ENCODE data around the gene TNMD. TPM values are rescaled to one million over a fixed set of nuclear protein-coding genes. Genes with fewer than 3 reads are reported as not detected.

The TNMD gene
- total RNA-seq, 4 donors from 2014 or later = 0.49 to 1.4 TPM; not detected in 2

GRCh38 chrX:100635040-100635439, 50.3 kb downstream of the TNMD start:
- DNase-seq (no peak), ATAC-seq (no peak)
- Histone ChIP-seq H3K4me1 (no peaks in the 10 kb centered on the region), H3K36me3 (peaks cover 0 to 5% of the 10 kb centered on the region in 2 donors), H3K27ac (no peak overlapping the region), H3K9me3 (no peaks in the 10 kb centered on the region), H3K27me3 (no peaks in the 10 kb centered on the region), H3K4me3 (no peak overlapping the region)
- TF ChIP-seq CTCF (IDR thresholded peaks at IDR 0.05 in 4 of 5, conservative IDR thresholded peaks at IDR 0.05 in 1 of 5) = no peak
- TF ChIP-seq POLR2A (IDR thresholded peaks at IDR 0.05) = no peak
- intact Hi-C loops (cut with DNase I; ENCODE audit: low total_unique reads) (no loop called here), in situ Hi-C loops (cut with MboI; ENCODE audit: low sequenced_read_pairs in 4 of 4) (no loop called here)

GRCh38 chrX:100635989-100636320, 51.2 kb downstream of the TNMD start:
- Histone ChIP-seq H3K27me3 (no peaks in the 10 kb centered on the region), H3K27ac (peak overlapping the region; percentile 36 to 73 (median 62)), H3K9me3 (no peaks in the 10 kb centered on the region), H3K4me3 (peak overlapping the region; percentile 58 to 69 (median 61)), H3K4me1 (no peaks in the 10 kb centered on the region), H3K36me3 (peaks cover 0 to 5% of the 10 kb centered on the region in 2 donors)
- in situ Hi-C loops (cut with MboI; ENCODE audit: low sequenced_read_pairs in 4 of 4) = no loop called here
- intact Hi-C loops (cut with DNase I; ENCODE audit: low total_unique reads) = no loop called here
- DNase-seq (no peak), ATAC-seq (peak; percentile 16 to 29)
- no peak for TF ChIP-seq POLR2A (IDR thresholded peaks at IDR 0.05)
- TF ChIP-seq CTCF (IDR thresholded peaks at IDR 0.05 in 4 of 5, conservative IDR thresholded peaks at IDR 0.05 in 1 of 5) = no peak

- peak; percentile 97 to 99 for ATAC-seq
- intact Hi-C loops (cut with DNase I; ENCODE audit: low total_unique reads) (no loop called here), in situ Hi-C loops (cut with MboI; ENCODE audit: low sequenced_read_pairs in 4 of 4) (no loop called here)
- no peaks in the 10 kb centered on the region for H3K4me1 ChIP-seq
- no peaks in the 10 kb centered on the region for H3K9me3 ChIP-seq
- H3K4me3 ChIP-seq = peak within 1 kb of the TSS; percentile 58 to 69 (median 61)
- DNase-seq = peak; percentile 23 to 60
- H3K36me3 ChIP-seq = peaks cover 0 to 5% of the 10 kb centered on the region in 2 donors
- H3K27ac ChIP-seq = peak within 1 kb of the TSS; percentile 36 to 73 (median 62)
- TF ChIP-seq CTCF (IDR thresholded peaks at IDR 0.05 in 4 of 5, conservative IDR thresholded peaks at IDR 0.05 in 1 of 5) (peak; percentile 8 to 49 (median 30)), POLR2A (IDR thresholded peaks at IDR 0.05) (peak in 1 of 2 donors; percentile 32)
- H3K27me3 ChIP-seq = no peaks in the 10 kb centered on the region
Measured at GRCh38 chrX:100636321-100636991, 51.7 kb downstream of the TNMD start, which contains the start of gene TSPAN6. Gene TSPAN6 (minus strand): TSS chrX:100636806. CDS start chrX:100636694, 112 bp downstream.

GRCh38 chrX:100642290-100642689, 57.6 kb downstream of the TNMD start:
- Histone ChIP-seq H3K27ac (no peak overlapping the region), H3K27me3 (peaks cover 0 to 5% (median 0%) of the 10 kb centered on the region in 3 donors), H3K4me3 (no peak overlapping the region), H3K4me1 (no peaks in the 10 kb centered on the region), H3K36me3 (no peaks in the 10 kb centered on the region), H3K9me3 (no peaks in the 10 kb centered on the region)
- in situ Hi-C loops (cut with MboI; ENCODE audit: low sequenced_read_pairs in 4 of 4) = no loop called here
- no peak for TF ChIP-seq POLR2A (IDR thresholded peaks at IDR 0.05)
- no peak for TF ChIP-seq CTCF (IDR thresholded peaks at IDR 0.05 in 4 of 5, conservative IDR thresholded peaks at IDR 0.05 in 1 of 5)
- intact Hi-C loops (cut with DNase I; ENCODE audit: low total_unique reads) = no loop called here
- no peak for DNase-seq
- no peak for ATAC-seq
